Measurements from ENCODE around the gene PAPPA2. TPM values are rescaled to one million over a fixed set of nuclear protein-coding genes. Genes with fewer than 3 reads are reported as not detected.

PAPPA2 gene
- total and polyA plus RNA-seq, 4 experiments from 2014 or later = not detected

GRCh38 chr1:176466514-176466913 lies 3.5 kb downstream of the PAPPA2 start:
- Histone ChIP-seq H3K27ac (ENCODE audit: low read depth, low read length) (no peak overlapping the region), H3K27me3 (ENCODE audit: insufficient read depth, low read length) (no peaks in the 10 kb centered on the region), H3K4me3 (ENCODE audit: low read length in 2 of 2) (no peak overlapping the region), H3K36me3 (ENCODE audit: insufficient read depth, low read length) (no peaks in the 10 kb centered on the region), H3K9me3 (ENCODE audit: control insufficient read depth in 1 of 2, low read length in 2 of 2) (no peaks in the 10 kb centered on the region), H3K4me1 (ENCODE audit: insufficient read depth, low read length) (no peaks in the 10 kb centered on the region)
- POLR2A ChIA-PET (ENCODE audit: partially characterized antibody) = no interaction called here
- peaks cover 0 to 2% of the 10 kb centered on the region in 2 donors for H3K27me3 Mint-ChIP-seq
- H3K4me1 Mint-ChIP-seq = no peaks in the 10 kb centered on the region
- no peak overlapping the region for H3K27ac Mint-ChIP-seq
- DNase-seq = no peak
- CTCF ChIA-PET (ENCODE audit: partially characterized antibody) = no interaction called here
- no peaks in the 10 kb centered on the region for H3K36me3 Mint-ChIP-seq
- H3K9me3 Mint-ChIP-seq = no peaks in the 10 kb centered on the region
- intact Hi-C loops (cut with micrococcal nuclease) = no loop called here
- no peak overlapping the region for H3K4me3 Mint-ChIP-seq

GRCh38 chr1:176469450-176470010 lies 6.6 kb downstream of the PAPPA2 start:
- ChIA-PET POLR2A (ENCODE audit: partially characterized antibody) (no interaction called here), CTCF (ENCODE audit: partially characterized antibody) (no interaction called here)
- H3K4me1 ChIP-seq (ENCODE audit: insufficient read depth, low read length) = no peaks in the 10 kb centered on the region
- no peaks in the 10 kb centered on the region for H3K9me3 ChIP-seq (ENCODE audit: control insufficient read depth in 1 of 2, low read length in 2 of 2)
- no peaks in the 10 kb centered on the region for H3K9me3 Mint-ChIP-seq
- H3K27me3 ChIP-seq (ENCODE audit: insufficient read depth, low read length) = no peaks in the 10 kb centered on the region
- no peak overlapping the region for H3K27ac Mint-ChIP-seq
- intact Hi-C loops (cut with micrococcal nuclease) = no loop called here
- H3K4me3 Mint-ChIP-seq = no peak overlapping the region
- no peaks in the 10 kb centered on the region for H3K36me3 ChIP-seq (ENCODE audit: insufficient read depth, low read length)
- no peak overlapping the region for H3K27ac ChIP-seq (ENCODE audit: low read depth, low read length)
- DNase-seq = no peak
- no peaks in the 10 kb centered on the region for H3K36me3 Mint-ChIP-seq
- H3K4me1 Mint-ChIP-seq = no peaks in the 10 kb centered on the region
- no peak overlapping the region for H3K4me3 ChIP-seq (ENCODE audit: low read length in 2 of 2)
- peaks cover 0 to 2% of the 10 kb centered on the region in 2 donors for H3K27me3 Mint-ChIP-seq

GRCh38 chr1:176471338-176472121 lies 8.6 kb downstream of the PAPPA2 start:
- no peak overlapping the region for H3K27ac ChIP-seq (ENCODE audit: low read depth, low read length)
- intact Hi-C loops (cut with micrococcal nuclease) = no loop called here
- no peaks in the 10 kb centered on the region for H3K27me3 ChIP-seq (ENCODE audit: insufficient read depth, low read length)
- H3K4me3 ChIP-seq (ENCODE audit: low read length in 2 of 2) = no peak overlapping the region
- H3K36me3 ChIP-seq (ENCODE audit: insufficient read depth, low read length) = no peaks in the 10 kb centered on the region
- no peaks in the 10 kb centered on the region for H3K4me1 Mint-ChIP-seq
- H3K27ac Mint-ChIP-seq = no peak overlapping the region
- no peaks in the 10 kb centered on the region for H3K36me3 Mint-ChIP-seq
- peaks cover 0 to 2% of the 10 kb centered on the region in 2 donors for H3K27me3 Mint-ChIP-seq
- no peaks in the 10 kb centered on the region for H3K9me3 Mint-ChIP-seq
- no peak overlapping the region for H3K4me3 Mint-ChIP-seq
- POLR2A ChIA-PET (ENCODE audit: partially characterized antibody) = no interaction called here
- CTCF ChIA-PET (ENCODE audit: partially characterized antibody) = no interaction called here
- H3K9me3 ChIP-seq (ENCODE audit: control insufficient read depth in 1 of 2, low read length in 2 of 2) = no peaks in the 10 kb centered on the region
- no peaks in the 10 kb centered on the region for H3K4me1 ChIP-seq (ENCODE audit: insufficient read depth, low read length)
- DNase-seq = no peak

GRCh38 chr1:176479971-176480370 lies 17.0 kb downstream of the PAPPA2 start:
- no peak overlapping the region for H3K4me3 ChIP-seq (ENCODE audit: low read length in 2 of 2)
- H3K27ac Mint-ChIP-seq = no peak overlapping the region
- no peaks in the 10 kb centered on the region for H3K4me1 Mint-ChIP-seq
- no peaks in the 10 kb centered on the region for H3K27me3 ChIP-seq (ENCODE audit: insufficient read depth, low read length)
- H3K36me3 Mint-ChIP-seq = no peaks in the 10 kb centered on the region
- peaks cover 0 to 3% (median 0%) of the 10 kb centered on the region in 8 donors for H3K9me3 Mint-ChIP-seq
- intact Hi-C loops (cut with micrococcal nuclease) = no loop called here
- POLR2A ChIA-PET (ENCODE audit: partially characterized antibody) = no interaction called here
- H3K4me1 ChIP-seq (ENCODE audit: insufficient read depth, low read length) = no peaks in the 10 kb centered on the region
- H3K36me3 ChIP-seq (ENCODE audit: insufficient read depth, low read length) = no peaks in the 10 kb centered on the region
- DNase-seq = no peak
- no peak overlapping the region for H3K27ac ChIP-seq (ENCODE audit: low read depth, low read length)
- H3K9me3 ChIP-seq (ENCODE audit: control insufficient read depth in 1 of 2, low read length in 2 of 2) = no peaks in the 10 kb centered on the region
- H3K27me3 Mint-ChIP-seq = peaks cover 0 to 2% of the 10 kb centered on the region in 2 donors
- CTCF ChIA-PET (ENCODE audit: partially characterized antibody) = no interaction called here
- no peak overlapping the region for H3K4me3 Mint-ChIP-seq

GRCh38 chr1:176480750-176481149 lies 17.8 kb downstream of the PAPPA2 start:
- Mint-ChIP-seq H3K4me3 (no peak overlapping the region), H3K36me3 (no peaks in the 10 kb centered on the region), H3K4me1 (no peaks in the 10 kb centered on the region), H3K27ac (no peak overlapping the region), H3K27me3 (peaks cover 0 to 2% of the 10 kb centered on the region in 2 donors), H3K9me3 (peaks cover 0 to 3% (median 0%) of the 10 kb centered on the region in 8 donors)
- H3K4me1 ChIP-seq (ENCODE audit: insufficient read depth, low read length) = no peaks in the 10 kb centered on the region
- no peak overlapping the region for H3K4me3 ChIP-seq (ENCODE audit: low read length in 2 of 2)
- intact Hi-C loops (cut with micrococcal nuclease) = no loop called here
- H3K36me3 ChIP-seq (ENCODE audit: insufficient read depth, low read length) = no peaks in the 10 kb centered on the region
- H3K27ac ChIP-seq (ENCODE audit: low read depth, low read length) = no peak overlapping the region
- H3K27me3 ChIP-seq (ENCODE audit: insufficient read depth, low read length) = no peaks in the 10 kb centered on the region
- no peaks in the 10 kb centered on the region for H3K9me3 ChIP-seq (ENCODE audit: control insufficient read depth in 1 of 2, low read length in 2 of 2)
- DNase-seq = no peak
- POLR2A ChIA-PET (ENCODE audit: partially characterized antibody) = no interaction called here
- CTCF ChIA-PET (ENCODE audit: partially characterized antibody) = no interaction called here

DNA sequence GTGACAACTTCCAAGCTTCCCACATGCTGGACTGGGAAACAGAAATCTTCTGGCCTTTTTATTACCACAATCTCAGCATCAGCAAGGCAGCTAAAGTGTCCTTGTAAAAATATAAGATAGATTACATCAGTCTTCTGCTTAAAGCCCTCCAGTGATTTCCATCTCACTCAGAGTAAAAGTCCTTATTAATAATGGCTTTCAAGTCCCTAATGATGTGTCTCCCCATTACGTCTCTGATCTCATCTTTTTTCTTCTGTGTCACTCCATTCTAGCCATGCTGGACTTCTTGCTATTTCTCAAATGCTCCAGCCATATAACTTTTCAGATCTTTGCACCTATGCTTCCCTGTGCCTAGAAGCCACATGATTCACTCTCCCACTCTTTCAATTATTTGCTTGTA lies 22.1 kb downstream of the PAPPA2 start:
- Histone ChIP-seq H3K27me3 (ENCODE audit: insufficient read depth, low read length) (no peaks in the 10 kb centered on the region), H3K36me3 (ENCODE audit: insufficient read depth, low read length) (no peaks in the 10 kb centered on the region), H3K4me3 (ENCODE audit: low read length in 2 of 2) (no peak overlapping the region), H3K27ac (ENCODE audit: low read depth, low read length) (no peak overlapping the region), H3K9me3 (ENCODE audit: control insufficient read depth in 1 of 2, low read length in 2 of 2) (no peaks in the 10 kb centered on the region), H3K4me1 (ENCODE audit: insufficient read depth, low read length) (no peaks in the 10 kb centered on the region)
- Mint-ChIP-seq H3K9me3 (peaks cover 0 to 3% (median 0%) of the 10 kb centered on the region in 8 donors), H3K27me3 (peaks cover 0 to 2% of the 10 kb centered on the region in 2 donors), H3K4me1 (no peaks in the 10 kb centered on the region), H3K4me3 (no peak overlapping the region), H3K36me3 (no peaks in the 10 kb centered on the region), H3K27ac (no peak overlapping the region)
- no peak for DNase-seq
- ChIA-PET POLR2A (ENCODE audit: partially characterized antibody) (no interaction called here), CTCF (ENCODE audit: partially characterized antibody) (no interaction called here)
- intact Hi-C loops (cut with micrococcal nuclease) = no loop called here

DNA sequence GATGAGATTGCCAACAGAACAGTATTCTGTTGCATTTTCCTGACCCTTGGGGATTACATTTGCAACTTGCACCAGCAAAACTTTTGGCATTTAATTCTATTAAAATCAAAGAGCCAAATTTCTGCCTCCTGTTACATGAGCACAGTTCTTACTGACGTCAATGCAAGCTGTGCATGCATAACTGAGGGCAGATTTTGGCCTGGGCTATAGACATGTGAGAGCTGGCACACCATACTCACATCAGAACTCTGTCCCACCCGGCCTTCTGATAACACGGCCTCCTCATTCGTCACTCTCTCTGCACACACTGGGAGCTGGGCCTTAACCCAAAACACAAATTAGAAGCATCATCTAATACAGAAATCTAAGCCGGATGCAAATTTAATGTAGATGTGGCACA lies 31.5 kb downstream of the PAPPA2 start:
- no peak overlapping the region for H3K4me3 ChIP-seq (ENCODE audit: low read length in 2 of 2)
- no peak overlapping the region for H3K27ac ChIP-seq (ENCODE audit: low read depth, low read length)
- intact Hi-C loops (cut with micrococcal nuclease) = no loop called here
- H3K4me1 ChIP-seq (ENCODE audit: insufficient read depth, low read length) = no peaks in the 10 kb centered on the region
- no peak overlapping the region for H3K4me3 Mint-ChIP-seq
- no peaks in the 10 kb centered on the region for H3K4me1 Mint-ChIP-seq
- ChIA-PET CTCF (ENCODE audit: partially characterized antibody) (no interaction called here), POLR2A (ENCODE audit: partially characterized antibody) (no interaction called here)
- no peaks in the 10 kb centered on the region for H3K9me3 ChIP-seq (ENCODE audit: control insufficient read depth in 1 of 2, low read length in 2 of 2)
- no peaks in the 10 kb centered on the region for H3K27me3 ChIP-seq (ENCODE audit: insufficient read depth, low read length)
- H3K36me3 ChIP-seq (ENCODE audit: insufficient read depth, low read length) = no peaks in the 10 kb centered on the region
- H3K9me3 Mint-ChIP-seq = peaks cover 0 to 5% (median 0%) of the 10 kb centered on the region in 8 donors
- H3K27me3 Mint-ChIP-seq = no peaks in the 10 kb centered on the region
- DNase-seq = no peak
- no peaks in the 10 kb centered on the region for H3K36me3 Mint-ChIP-seq
- no peak overlapping the region for H3K27ac Mint-ChIP-seq

Data from CD4-positive, alpha-beta memory T cell (primary cell).